T47D (cell line): ENCODE measurements around the gene RECK.

Experiments used
- DNase-seq, 2 experiments: peaks; one replicate each; pipeline versions ENCODE4 v3.0.0 to v3.0.0-alpha.2; 2011 to 2012; ENCODE audit warnings: low read depth in 1 of 2, low spot score in 1 of 2
- JUND ChIP-seq: IDR thresholded peaks from 2 replicates; pipeline ENCODE4 v1.6.1; 2012; ENCODE audit warnings: low read depth
- in situ Hi-C: cut with HindIII; loops from 2 replicates; pipeline ENCODE4 v1.10.0; 2016; ENCODE audit warnings: low sequenced_read_pairs, low pct_unique_long_range_greater_than_20kb

Gene RECK

DNA sequence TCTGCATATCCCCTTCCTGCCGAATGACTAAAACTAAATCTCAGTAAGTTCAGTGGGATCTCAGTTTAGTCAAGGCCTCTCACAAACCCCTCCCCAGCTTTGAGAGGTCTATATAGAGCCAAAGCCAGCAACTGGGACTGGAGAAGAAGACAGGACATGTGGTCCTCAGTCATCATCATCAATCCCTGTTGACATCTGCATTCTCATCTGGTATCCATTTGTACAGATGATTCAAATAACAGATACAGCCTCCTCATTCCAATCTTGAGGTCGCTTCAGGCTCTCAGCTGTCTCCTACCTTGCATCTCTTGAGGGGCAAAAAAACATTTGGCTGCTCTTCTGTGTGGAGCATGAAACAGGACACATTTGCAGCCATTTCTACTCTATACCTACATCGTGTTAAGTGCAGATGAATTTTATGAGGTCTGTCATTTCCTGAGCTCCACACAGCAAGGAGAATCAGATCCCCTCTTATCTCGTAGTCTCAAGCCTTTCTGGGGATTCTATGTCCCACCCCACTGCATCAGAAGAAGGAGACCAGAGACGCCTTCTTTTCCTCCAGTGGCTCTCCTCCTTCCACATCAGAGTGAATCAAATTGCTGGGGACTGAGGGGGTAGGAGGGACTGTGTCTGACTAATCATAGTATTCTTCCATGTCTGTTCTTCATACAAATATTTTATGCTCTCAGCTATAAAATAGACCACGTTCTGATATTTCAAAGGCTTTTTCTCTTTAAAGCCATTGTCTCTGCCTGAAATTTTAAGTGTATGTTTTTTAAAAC lies 4.7 kb upstream of the RECK start:
- in situ Hi-C loops = no loop called here
- DNase-seq = no peak
- TF ChIP-seq JUND = no peak

DNA sequence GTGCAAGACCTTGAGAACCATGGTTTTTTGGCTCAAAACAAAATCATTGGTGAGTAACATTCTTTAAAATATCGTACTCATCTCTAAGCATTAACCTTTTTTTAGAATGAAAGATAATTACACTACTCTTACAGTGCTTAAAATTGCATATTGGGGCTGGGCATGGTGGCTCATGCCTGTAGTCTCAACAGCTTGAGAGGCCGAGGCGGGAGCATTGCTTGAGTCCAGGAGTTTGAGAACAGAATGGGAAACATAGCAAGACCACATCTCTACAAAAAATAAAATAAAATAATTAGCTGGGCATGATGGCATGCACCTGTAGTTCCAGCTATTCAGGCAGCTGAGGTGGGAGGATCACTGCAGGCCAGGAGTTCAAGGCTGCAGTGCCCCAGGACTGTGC lies 2.9 kb upstream of the RECK start:
- TF ChIP-seq JUND = no peak
- in situ Hi-C loops = no loop called here

GRCh38 chr9:36034234-36034633 lies 2.5 kb upstream of the RECK start:
- in situ Hi-C loops = no loop called here
- no peak for TF ChIP-seq JUND
- no peak for DNase-seq

More for the DNA sequence above, 2.9 kb upstream of the RECK start:
- no peak for DNase-seq

DNA sequence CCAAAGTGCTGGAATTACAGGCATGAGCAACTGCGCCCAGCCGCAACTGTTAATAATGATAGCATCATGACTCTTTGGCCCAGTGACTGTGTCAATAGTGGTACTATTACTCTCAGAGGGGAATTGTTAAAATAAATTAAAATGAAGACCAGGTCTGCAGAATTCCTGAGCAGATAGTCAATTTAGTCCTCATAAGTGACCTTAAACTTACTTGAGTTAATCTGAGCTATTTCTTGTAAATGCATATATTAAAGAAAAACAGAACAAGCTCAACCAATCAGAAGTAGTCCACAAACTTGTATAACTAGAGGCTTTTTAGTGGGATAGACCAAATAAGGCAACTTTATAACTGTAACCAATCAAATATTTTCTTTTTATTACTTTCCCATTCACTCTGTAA lies 1.7 kb upstream of the RECK start:
- in situ Hi-C loops = no loop called here
- no peak for TF ChIP-seq JUND
- no peak for DNase-seq

- TF ChIP-seq JUND = no peak
- in situ Hi-C loops = no loop called here
Observed at GRCh38 chr9:36036253-36036779, 397 bp upstream of the RECK start.

GRCh38 chr9:36037549-36038122 lies 923 bp downstream of the RECK start:
- no peak for TF ChIP-seq JUND
- in situ Hi-C loops = no loop called here
- DNase-seq = no peak

More at GRCh38 chr9:36036253-36036779, 397 bp upstream of the RECK start:
- no peak for DNase-seq

GRCh38 chr9:36039121-36039520 lies 2.4 kb downstream of the RECK start:
- in situ Hi-C loops = no loop called here
- TF ChIP-seq JUND = no peak
- no peak for DNase-seq

DNA sequence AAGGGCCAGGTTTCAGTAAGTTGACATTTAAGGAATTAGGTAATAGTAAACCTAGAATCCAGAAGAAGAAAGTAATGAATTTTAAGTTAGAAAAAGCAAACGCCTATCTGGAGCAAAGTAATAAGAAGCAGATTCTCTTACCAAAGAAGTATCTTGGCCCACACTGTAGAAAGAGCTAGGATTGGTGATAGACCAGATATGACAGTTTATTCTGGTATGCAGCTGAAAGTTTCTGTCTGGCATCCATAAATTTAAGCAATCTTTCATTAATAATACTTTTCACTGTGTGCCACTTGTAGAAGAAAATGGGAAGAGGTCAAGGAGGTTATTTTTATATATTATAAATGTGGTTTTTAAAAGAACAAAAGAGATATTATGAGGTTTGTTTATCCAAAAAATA lies 3.0 kb downstream of the RECK start:
- in situ Hi-C loops = no loop called here
- DNase-seq = no peak
- TF ChIP-seq JUND = no peak

GRCh38 chr9:36040271-36040925 lies 3.7 kb downstream of the RECK start:
- in situ Hi-C loops = no loop called here
- DNase-seq = no peak
- no peak for TF ChIP-seq JUND

DNA sequence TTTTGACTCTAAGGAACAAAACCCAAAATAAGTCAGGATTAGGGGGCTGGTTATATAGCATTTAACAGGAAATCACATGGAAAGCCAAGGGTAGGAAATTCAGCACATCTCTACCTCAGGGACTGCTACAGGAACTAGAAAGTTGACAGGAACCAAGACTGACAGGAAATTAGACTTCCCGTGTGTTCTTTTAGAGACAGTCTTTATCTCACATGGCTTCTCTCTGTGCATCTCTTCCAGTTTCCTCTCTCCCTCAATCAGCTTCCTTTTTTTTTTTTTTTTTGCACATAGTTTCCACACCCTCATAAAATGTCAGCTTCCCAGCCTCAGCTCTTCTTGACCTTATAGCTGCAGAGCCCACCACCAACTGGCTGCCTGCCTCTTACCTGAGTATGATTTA lies 4.8 kb downstream of the RECK start:
- no peak for TF ChIP-seq JUND
- no peak for DNase-seq
- in situ Hi-C loops = no loop called here

DNA sequence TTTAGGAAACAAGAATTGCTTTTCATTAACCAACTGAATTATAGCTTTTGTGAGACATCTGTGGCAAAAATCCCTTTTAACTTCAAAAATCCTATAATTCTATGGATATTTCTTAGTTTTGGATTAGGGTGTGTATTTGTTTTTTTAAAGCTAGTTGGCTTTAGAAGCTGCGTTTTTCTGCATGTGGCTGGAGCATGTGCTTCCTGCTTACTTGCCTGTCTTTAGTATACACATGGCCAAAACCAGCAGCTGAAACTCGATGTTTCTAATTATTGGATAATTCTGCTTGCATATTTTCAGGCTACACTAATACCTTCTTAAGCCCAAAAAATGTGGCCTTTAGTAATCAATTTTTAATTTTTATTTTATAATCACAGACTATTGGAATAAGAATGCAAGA lies 8.9 kb downstream of the RECK start:
- in situ Hi-C loops = no loop called here
- no peak for DNase-seq
- TF ChIP-seq JUND = no peak

GRCh38 chr9:36046923-36047322 lies 10.2 kb downstream of the RECK start:
- DNase-seq = no peak
- in situ Hi-C loops = no loop called here
- no peak for TF ChIP-seq JUND

- in situ Hi-C loops = no loop called here
Observed at GRCh38 chr9:36049408-36049807, 12.7 kb downstream of the RECK start.

GRCh38 chr9:36050476-36050875 lies 13.8 kb downstream of the RECK start:
- DNase-seq = no peak
- in situ Hi-C loops = no loop called here
- TF ChIP-seq JUND = no peak

More at GRCh38 chr9:36049408-36049807, 12.7 kb downstream of the RECK start:
- TF ChIP-seq JUND = no peak
- DNase-seq = no peak
